HG03378 (cell line): ENCODE results near the gene THTPA.
"Not testable (repeated sequence)": the region's sequence is repeated elsewhere in the genome, so short reads cannot be mapped to it uniquely, and the experiment has no call there.

ENCODE experiments used
- ATAC-seq: cut with Tn5 transposase; IDR thresholded peaks from one replicate; pipeline ENCODE4 v1.9.1; 2021; ENCODE audit warnings: mild to moderate bottlenecking, moderate library complexity; ENCODE audit not compliant: unreplicated experiment

The THTPA gene

GRCh38 chr14:23580152-23580926 is 24.3 kb downstream of the THTPA start:
- no peak for ATAC-seq

DNA sequence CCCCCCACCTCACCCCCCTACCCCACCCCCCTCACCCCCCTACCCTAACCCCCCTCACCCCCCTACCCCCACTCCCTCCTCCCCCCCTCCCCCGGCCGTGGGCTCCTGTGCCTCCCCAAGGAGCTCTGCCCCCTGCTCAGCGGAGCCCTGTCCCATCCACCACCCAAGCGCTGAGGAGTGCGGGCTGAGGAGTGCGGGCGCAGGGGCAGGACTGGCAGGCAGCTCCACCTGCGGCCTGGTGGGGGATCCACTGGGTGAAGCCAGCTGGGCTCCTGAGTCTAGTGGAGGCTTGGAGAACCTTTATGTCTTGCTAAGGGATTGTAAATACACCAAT is 24.8 kb downstream of the THTPA start:
- no peak for ATAC-seq

DNA sequence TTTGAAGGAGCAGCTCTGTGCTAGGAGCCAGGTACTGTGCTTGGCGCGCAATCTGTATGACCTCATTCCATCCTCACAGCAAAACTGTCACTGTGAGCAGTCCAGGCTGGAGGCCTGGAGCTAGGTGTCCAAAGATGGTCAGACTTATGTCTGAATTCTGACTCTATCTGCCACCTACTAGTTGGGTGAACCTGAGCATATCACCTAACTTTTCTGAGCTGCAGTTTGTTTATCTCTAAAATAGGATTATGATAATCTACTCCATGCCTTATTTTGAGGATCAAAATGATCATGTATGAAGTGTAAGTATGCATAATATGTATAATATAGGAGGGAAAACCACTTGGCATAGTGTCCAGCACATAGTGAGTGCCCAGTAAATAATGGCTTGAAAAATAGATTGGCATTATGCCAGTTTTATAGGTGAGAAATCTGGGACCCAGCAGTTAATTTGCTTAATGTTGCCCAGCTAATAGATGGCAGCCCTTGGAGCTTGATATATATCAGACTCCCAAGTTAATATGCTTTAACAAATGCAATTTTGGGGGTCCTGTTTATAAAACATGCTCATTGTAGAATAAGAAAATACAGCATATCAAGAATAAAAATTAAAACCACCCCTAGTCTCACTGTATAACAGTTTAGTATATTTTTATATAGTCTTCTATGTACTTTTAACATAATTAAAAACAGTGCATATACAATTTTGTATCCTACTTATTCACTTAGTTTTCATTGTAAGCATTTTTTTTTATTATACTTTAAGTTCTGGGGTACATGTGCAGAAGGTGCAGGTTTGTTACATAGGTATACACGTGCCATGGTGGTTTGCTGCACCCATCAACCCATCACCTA is 27.1 kb downstream of the THTPA start:
- no peak for ATAC-seq

GRCh38 chr14:23583761-23584526 is 27.9 kb downstream of the THTPA start:
- not testable (repeated sequence) for ATAC-seq

DNA sequence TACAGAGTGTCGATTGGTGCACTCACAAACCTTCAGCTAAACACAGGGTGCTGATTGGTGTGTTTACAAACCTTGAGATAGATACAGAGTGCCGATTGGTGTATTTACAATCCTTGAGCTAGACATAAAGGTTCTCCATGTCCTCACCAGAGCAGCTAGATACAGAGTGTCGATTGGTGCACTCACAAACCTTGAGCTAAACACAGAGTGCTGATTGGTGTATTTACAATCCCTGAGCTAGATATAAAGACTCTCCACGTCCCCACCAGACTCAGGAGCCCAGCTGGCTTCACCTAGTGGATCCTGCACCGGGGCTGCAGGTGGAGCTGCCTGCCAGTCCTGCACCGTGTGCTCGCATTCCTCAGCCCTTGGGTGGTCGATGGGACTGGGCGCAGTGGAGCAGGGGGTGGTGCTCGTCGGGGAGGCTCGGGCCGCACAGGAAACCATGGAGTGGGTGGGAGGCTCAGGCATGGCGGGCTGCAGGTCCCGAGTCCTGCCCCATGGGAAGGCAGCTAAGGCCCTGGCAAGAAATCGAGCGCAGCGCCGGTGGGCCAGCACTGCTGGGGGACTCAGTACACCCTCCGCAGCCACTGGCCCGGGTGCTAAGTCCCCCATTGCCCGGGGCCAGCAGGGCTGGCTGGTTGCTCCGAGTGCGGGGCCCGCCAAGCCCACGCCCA is 28.6 kb downstream of the THTPA start:
- ATAC-seq: not testable (repeated sequence)

- ATAC-seq: peak; percentile 96
These were observed 33.0 kb downstream of the THTPA start for GRCh38 chr14:23588884-23589598.

GRCh38 chr14:23589606-23590005 is 33.5 kb downstream of the THTPA start:
- no peak for ATAC-seq

DNA sequence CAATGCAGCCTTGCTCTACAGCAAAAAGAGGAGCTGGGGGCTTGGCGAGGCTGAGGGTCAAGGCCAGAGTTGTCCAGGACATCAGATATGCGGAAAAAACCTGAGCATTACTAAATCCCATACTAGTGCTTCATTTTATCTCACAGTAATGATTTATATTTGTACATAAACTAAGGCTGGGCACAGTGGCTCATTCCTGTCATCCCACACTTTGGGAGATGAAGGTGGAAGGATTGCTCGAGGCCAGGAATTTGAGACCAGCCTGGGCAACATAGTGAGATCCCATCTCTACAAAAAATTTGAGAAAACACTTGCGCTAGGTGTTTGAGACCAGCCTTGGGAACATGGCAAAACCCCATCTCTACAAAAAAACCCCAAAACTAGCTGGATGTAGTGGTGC is 34.1 kb downstream of the THTPA start:
- ATAC-seq: no peak

DNA sequence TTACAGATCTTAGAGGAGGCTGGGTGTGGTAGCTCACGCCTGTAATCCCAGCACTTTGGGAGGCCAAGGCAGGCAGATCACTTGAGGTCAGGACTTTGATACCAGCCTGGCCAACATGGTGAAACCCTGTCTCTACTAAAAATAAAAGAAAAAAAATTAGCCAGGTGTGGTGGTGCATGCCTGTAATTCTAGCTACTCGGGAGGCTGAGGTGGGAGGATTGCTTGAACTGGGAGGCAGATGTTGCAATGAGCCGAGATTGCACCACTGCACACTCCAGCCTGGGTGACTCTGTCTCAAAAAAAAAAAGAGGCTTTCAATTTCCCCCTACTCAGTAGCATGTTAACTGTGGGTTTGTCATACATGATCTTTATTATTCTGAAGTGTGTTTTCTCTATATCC is 38.1 kb downstream of the THTPA start:
- ATAC-seq: not testable (repeated sequence)

GRCh38 chr14:23600322-23600707 is 44.2 kb downstream of the THTPA start:
- ATAC-seq: no peak

- no peak for ATAC-seq
These were observed 44.7 kb downstream of the THTPA start for GRCh38 chr14:23600806-23601205.

GRCh38 chr14:23601424-23601823 is 45.4 kb downstream of the THTPA start:
- ATAC-seq: no peak

DNA sequence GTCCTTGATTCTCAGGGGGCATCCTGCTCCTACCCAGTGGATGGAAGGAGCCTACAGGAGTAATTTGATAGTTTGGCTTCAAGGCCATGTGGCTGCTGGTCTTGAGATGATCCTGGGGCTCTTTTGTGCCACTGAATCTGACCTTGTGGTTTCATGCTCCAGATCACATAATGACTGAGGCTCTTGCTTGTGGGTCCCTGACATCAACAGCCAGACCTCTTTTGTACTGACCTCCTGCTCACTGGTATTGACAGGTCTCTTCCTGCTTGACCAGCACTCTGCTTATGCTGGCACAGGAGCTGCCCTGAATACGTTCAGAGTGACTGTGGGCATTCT is 45.7 kb downstream of the THTPA start:
- no peak for ATAC-seq

DNA sequence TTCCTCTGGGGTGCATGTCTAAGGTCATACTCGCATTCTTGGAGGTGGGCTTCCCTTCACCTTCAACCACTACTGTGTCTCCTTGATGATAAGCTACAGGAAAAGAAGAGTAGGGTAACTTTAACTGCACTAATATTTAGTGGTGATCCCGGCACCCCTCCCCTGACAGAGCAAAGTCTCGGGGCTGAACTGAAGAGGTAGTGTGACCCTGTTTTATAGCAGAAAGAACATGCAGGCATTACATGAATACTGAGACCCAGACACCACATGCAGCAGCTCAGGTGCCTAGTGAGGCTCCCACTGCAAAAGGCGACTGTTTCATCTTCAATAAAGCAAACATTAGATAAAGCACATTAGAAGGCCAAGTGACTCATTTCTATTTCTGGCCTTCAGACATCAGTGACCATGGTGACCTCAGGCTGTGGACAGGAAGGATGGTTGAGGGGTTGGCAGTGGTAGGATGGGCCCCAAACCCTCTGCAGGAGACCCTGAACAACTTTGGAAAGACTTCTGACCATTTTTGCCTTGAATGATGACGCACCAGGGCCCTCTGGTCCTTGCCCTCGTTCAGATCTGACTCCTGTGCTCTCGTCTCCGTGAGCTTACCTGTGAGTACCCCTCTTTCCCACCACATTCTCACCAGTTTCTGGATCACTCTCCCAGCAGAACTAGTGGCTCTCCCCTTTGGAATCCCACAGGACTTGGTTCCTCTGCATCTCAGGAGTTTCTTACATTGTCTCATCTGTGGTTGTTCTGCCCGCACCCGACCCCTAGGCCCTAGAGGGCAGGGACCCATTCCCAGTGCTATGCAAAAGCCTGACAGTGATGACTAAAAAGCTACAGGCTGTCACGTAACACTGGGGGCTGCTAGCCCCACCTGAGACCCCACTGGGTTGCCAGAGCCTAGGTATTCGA is 46.4 kb downstream of the THTPA start:
- no peak for ATAC-seq

DNA sequence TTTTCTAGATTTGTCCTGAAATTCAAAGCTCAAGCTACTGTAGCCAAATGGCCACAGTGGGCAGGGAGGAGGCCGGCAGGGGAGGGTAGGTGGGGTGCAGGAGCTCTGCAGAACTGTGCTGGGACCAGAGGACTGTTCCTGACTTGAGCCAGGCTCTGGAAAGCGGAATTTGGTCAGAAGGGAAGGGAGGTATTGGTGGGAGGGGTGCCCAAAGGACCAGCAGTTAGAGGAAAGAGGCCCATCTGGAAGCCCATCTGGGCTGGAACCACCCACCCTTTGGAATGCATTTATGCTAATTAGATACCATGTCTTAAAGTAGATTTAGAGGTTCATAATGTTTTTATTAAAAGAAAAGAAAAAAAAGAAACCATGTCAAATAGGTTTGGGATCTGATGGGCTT is 47.0 kb downstream of the THTPA start:
- no peak for ATAC-seq

DNA sequence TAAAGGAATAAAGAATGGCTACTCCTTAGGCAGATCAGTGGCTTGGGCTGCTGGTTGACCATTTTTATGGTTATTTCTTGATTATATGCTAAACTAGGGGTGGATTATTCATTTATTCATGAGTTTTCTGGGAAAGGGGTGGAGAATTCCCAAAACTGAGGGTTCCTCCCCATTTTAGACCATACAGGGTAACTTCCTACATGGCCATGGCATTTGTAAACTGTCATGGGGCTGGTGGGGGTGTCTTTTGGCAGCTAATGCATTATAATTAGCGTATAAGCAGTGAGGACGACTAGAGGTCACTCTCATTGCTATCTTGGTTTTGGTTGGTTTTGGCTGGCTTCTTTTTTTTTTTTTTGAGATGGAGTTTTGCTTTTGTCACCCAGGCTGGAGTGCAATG is 48.1 kb downstream of the THTPA start:
- ATAC-seq: no peak

DNA sequence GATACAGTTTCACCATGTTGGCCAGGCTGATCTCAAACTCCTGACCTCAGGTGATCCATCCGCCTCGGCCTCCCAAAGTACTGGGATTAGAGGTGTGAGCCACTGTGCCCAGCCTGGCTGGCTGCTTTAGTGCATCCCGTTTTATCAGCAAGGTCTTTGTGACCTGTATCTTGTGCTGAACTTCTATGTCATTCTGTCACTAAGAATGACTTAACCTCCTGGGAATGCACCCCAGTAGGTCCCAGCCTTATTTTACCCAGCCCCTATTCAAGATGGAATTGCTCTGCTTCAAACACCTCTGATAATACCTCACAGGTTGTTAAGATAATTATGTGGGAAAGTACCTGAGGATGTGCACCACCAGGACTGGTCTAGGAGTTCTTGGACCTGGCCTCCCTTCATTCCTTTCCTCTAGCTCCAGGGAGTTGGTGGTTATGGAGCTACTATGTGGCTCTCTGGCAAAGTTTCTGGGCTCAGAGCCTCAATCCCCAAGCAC is 48.7 kb downstream of the THTPA start:
- ATAC-seq: no peak

DNA sequence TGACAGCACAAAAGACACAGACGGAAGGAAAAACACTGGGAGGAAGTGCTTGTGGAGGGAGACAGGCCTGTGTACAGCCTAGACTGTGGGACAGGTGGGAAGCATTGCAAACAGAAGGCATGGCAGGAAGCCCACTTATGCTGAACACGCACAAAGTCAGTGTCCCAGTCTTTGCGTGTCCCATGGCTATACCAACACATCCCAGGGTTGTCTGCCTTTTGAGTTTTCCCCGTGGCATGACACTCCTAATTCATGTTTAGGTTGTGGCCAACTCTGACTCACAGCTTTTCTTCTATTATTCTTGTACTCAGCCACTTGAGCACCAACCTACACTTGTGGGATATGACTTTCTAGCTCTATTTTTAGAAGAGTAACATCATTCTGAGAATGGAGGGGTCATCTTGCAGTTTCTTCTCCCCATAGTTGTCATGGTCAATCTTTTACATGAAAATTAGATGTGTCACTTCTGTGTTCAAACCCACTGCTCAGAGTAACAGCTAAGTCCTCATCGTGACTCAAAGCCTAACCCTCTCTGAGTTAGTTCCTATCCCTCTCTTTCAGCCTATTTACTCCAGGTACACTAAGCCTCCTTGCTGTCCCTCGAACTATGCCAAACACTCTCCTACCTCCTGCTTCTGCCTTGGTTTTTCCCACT is 50.0 kb downstream of the THTPA start:
- ATAC-seq: peak; percentile 84

- no peak for ATAC-seq
These were observed 52.4 kb downstream of the THTPA start for GRCh38 chr14:23608454-23608853.
